K562 (cell line): Measurements from ENCODE around the gene PLSCR3. TPM values are rescaled to one million over a fixed set of nuclear protein-coding genes. Genes with fewer than 3 reads are reported as not detected.

Source experiments
- DDX20 ChIP-seq: fragments of 450-650 bp; IDR thresholded peaks from 2 replicates; pipeline ENCODE4 v1.6.1; 2016; ENCODE audit warnings: missing genetic modification characterization, low read depth, mild to moderate bottlenecking, missing compliant biosample characterization, moderate library complexity
- E2F4 ChIP-seq: sonication (generic); formaldehyde crosslinking; IDR thresholded peaks from 2 replicates; pipeline ENCODE4 v1.8.0; 2022; ENCODE audit warnings: mild to moderate bottlenecking, low read depth, missing genetic modification reagents
- EGR1 ChIP-seq: fragments of 450-650 bp; conservative IDR thresholded peaks from 2 replicates; pipeline ENCODE4 v1.6.1; 2017; ENCODE audit warnings: mild to moderate bottlenecking
- ESRRA ChIP-seq: fragments of 450-650 bp; IDR thresholded peaks from 2 replicates; pipeline ENCODE4 v1.6.1; 2014; ENCODE audit warnings: low read depth, mild to moderate bottlenecking, moderate library complexity, borderline replicate concordance
- KHSRP ChIP-seq: fragments of 450-650 bp; IDR thresholded peaks from 2 replicates; pipeline ENCODE4 v1.6.1; 2017
- KLF16 ChIP-seq: IDR thresholded peaks from 2 replicates; pipeline ENCODE4 v1.6.1; 2016; ENCODE audit warnings: antibody characterized with exemption
- NBN ChIP-seq: fragments of 450-650 bp; IDR thresholded peaks from 2 replicates; pipeline ENCODE4 v1.6.1; 2016; ENCODE audit warnings: low read depth, mild to moderate bottlenecking
- NELFE ChIP-seq: IDR thresholded peaks from 2 replicates; pipeline ENCODE4 v1.6.1; 2011; ENCODE audit warnings: mild to moderate bottlenecking; ENCODE audit not compliant: insufficient read depth, insufficient read length
- POLR2G ChIP-seq: fragments of 200-400 bp; formaldehyde crosslinking; IDR thresholded peaks from 2 replicates; pipeline ENCODE4 v1.6.1; 2017; ENCODE audit warnings: low read depth, mild to moderate bottlenecking, antibody characterized with exemption, low read length, moderate library complexity
- PRDM10 ChIP-seq: fragments of 450-650 bp; IDR thresholded peaks from 2 replicates; pipeline ENCODE4 v1.6.1; 2018; ENCODE audit not compliant: partially characterized antibody
- PTBP1 ChIP-seq: fragments of 200-400 bp; formaldehyde crosslinking; IDR thresholded peaks from 2 replicates; pipeline ENCODE4 v1.6.1; 2017; ENCODE audit warnings: low read depth, low read length
- RCOR1 ChIP-seq, 2 experiments: IDR thresholded peaks; 2 replicates each; pipeline ENCODE4 v1.6.1; 2012; ENCODE audit warnings: low read depth in 2 of 2, low read length in 2 of 2, borderline replicate concordance in 1 of 2, improper control_type of control experiment in 1 of 2
- SRF ChIP-seq, 2 experiments: fragments of 250-450, 450-650 bp in 1 of 2; sonication (Bioruptor Pico) in 1 of 2; sonication (generic) in 1 of 2; formaldehyde crosslinking; IDR thresholded peaks; 2 replicates each; pipeline versions ENCODE4 v1.5.0 to v1.5.1; 2020 to 2022; ENCODE audit warnings: mild to moderate bottlenecking in 1 of 2, missing genetic modification reagents in 1 of 2
- STAT5B ChIP-seq: fragments of 250-450 bp; sonication (Bioruptor Pico); IDR thresholded peaks from 2 replicates; pipeline ENCODE4 v1.8.0; 2021; ENCODE audit warnings: mild to moderate bottlenecking, inconsistent platforms
- TOE1 ChIP-seq, 2 experiments: fragments of 450-650 bp in 1 of 2; sonication (generic) in 1 of 2; formaldehyde crosslinking in 1 of 2; IDR thresholded peaks; 2 replicates each; pipeline versions ENCODE4 v1.7.1 to v1.8.0; 2016 to 2022; ENCODE audit warnings: borderline replicate concordance in 2 of 2, mild to moderate bottlenecking in 2 of 2, antibody characterized with exemption in 1 of 2, inconsistent platforms in 1 of 2, low read depth in 1 of 2, missing genetic modification reagents in 1 of 2, moderate library complexity in 1 of 2
- ZFX ChIP-seq: sonication (generic); formaldehyde crosslinking; IDR thresholded peaks from 2 replicates; pipeline ENCODE4 v1.8.0; 2022; ENCODE audit warnings: mild to moderate bottlenecking, missing genetic modification reagents, moderate library complexity
- ZNF165 ChIP-seq: fragments of 250-450 bp; sonication (Bioruptor Pico); IDR thresholded peaks from 2 replicates; pipeline ENCODE4 v1.4.0; 2020; ENCODE audit warnings: borderline replicate concordance
- ZSCAN29 ChIP-seq: fragments of 450-650 bp; IDR thresholded peaks from 2 replicates; pipeline ENCODE4 v1.6.1; 2017
- polyA plus RNA-seq, 8 experiments: library from polyadenylated mRNA; depleted of rRNA in 4 of 8; stranded (reverse) in 5 of 8; unstranded in 3 of 8; fragments of >200 nt; fragmentation: Nextera tagmentation in 2 of 8; fragmentation: Illumina TruSeq in 1 of 8; extraction: Ambion mirVana in 2 of 8; extraction: Trizol in 1 of 8; gene quantifications; 2 replicates each; pipeline versions ENCODE4 v1.2.1 to v1.2.3, GENCODE V29; 2011 to 2014; ENCODE audit warnings: inconsistent platforms in 1 of 8, missing spikeins in 1 of 8
- total RNA-seq, 7 experiments: library from RNA; depleted of rRNA in 6 of 7; stranded (reverse); fragments of >200 nt in 6 of 7; fragmentation: Illumina TruSeq in 2 of 7; extraction: Trizol in 2 of 7; gene quantifications; 2 replicates each; pipeline versions ENCODE4 v1.2.1 to v1.2.3, GENCODE V29; 2011 to 2021; ENCODE audit warnings: low replicate concordance in 1 of 7

PLSCR3 gene
- total and polyA plus RNA-seq, 9 of the 15 experiments (the other 6 are each of a cell fraction or from before 2014, with no cell fraction given): 3.2 to 16.8 (median 4.5) TPM

GRCh38 chr17:7403977-7404736 lies 9.8 kb upstream of the PLSCR3 start, which contains the start of gene TMEM256 (continued):
- TF ChIP-seq PRDM10 (peak; percentile 94), E2F4 (CRISPR knock-in tag) (no peak), PTBP1 (no peak), RCOR1 (IDR thresholded peaks at IDR 0.05; ENCODE audit: borderline replicate concordance in 1 of 2, low read depth in 2 of 2, low read length in 2 of 2) (no peak), DDX20 (tag) (no peak), POLR2G (peak; percentile 97), TOE1 (IDR thresholded peaks at IDR 0.05; ENCODE audit: borderline replicate concordance) (no peak), TOE1 (CRISPR knock-in tag; IDR thresholded peaks at IDR 0.05; ENCODE audit: borderline replicate concordance, low read depth) (no peak), ZFX (CRISPR knock-in tag) (peak; percentile 80), ESRRA (peak; percentile 58; the same call in 1 of the 2 replicates), STAT5B (no peak), SRF (CRISPR knock-in tag; IDR thresholded peaks at IDR 0.05) (peak in 1 of 2 experiments; percentile 27; a peak in 1 of 4 replicates), ZNF165 (CRISPR knock-in tag) (no peak), KLF16 (no peak), EGR1 (0 out of 2 replicates have a peak, but pooled peaks have one; percentile 10), NBN (no peak), ZSCAN29 (no peak), NELFE (no peak), KHSRP (no peak)
